A204.1 (cell line): ENCODE data around the gene KRT12.
"Not testable (repeated sequence)": the region's sequence is repeated elsewhere in the genome, so short reads cannot be mapped to it uniquely, and the experiment has no call there.

Experiments used
- FAIRE-seq: peaks from 2 replicates; lab custom pipeline; 2012; peaks lifted over from hg19 to GRCh38; lab: Jason Lieb, UNC

Gene KRT12

DNA sequence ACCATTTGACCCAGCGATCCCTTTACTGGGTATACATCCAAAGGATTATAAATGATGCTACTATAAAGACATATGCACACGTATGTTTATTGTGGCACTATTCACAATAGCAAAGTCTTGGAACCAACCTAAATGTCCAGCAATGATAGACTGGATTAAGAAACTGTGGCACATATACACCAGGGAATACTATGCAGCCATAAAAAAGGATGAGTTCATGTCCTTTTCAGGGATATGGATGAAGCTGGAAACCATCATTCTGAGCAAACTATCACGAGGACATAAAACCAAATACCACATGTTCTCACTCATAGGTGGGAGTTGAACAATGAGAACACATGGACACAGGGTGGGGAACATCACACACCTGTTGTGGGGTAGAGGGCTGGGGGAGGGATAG, 52.4 kb downstream of the KRT12 start:
- not testable (repeated sequence) for FAIRE-seq

DNA sequence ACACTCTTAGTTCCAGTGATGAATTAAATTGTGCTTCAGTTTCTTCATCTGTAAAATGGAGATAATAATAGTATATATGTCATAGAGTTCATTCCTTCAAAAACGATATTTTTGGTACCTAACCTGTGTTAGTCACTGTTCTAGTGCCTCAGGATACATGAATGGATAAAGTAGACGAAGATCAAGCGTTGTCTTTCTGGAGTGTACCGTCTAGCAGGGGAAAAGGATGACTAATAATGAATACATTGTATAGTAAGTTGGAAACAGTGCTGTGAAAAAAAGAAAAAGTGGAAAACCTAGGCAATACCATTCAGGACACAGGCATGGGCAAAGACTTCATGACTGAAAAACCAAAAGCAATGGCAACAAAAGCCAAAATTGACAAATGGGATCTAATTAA, 53.2 kb downstream of the KRT12 start:
- FAIRE-seq: no peak

DNA sequence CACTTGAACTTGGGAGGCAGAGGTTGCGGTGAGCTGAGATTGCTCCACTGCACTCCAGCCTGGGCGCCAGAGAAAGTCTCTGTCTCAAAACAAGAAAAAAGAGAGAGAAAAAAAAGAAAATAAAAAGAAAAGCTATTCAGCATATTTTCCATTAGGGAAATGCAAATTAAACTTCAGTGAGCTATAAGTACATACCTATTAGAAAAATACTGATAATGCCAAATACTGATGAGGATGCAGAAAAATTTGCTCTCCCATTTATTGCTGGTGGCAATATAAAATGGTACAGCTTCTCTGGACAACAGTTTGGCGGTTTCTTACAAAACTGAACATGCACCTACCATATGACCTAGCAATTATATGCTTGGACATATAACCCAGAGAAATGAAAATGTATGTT, 54.4 kb downstream of the KRT12 start:
- FAIRE-seq: no peak
